Panc1 (cell line): ENCODE results near the gene CHRM1. TPM values are rescaled to one million over a fixed set of nuclear protein-coding genes. Genes with fewer than 3 reads are reported as not detected.

Experiments
- ATAC-seq: fragments of 200-7000 bp; cut with Tn5 transposase; 2 replicates; pipeline ENCODE4 v1.9.1; 2020; ENCODE audit warnings: mild to moderate bottlenecking, moderate library complexity
- BruUV-seq: library from RNA; stranded (reverse); fragments of 400-500 nt; replicated peaks from 2 replicates; lab custom pipeline; 2021; lab: Mats Ljungman, UMichigan
- CTCF ChIA-PET: fragments of 300-600 bp; sonication (Branson Sonifier 250); formaldehyde crosslinking; loops from one replicate; lab custom pipeline; 2022; ENCODE audit warnings: antibody characterized with exemption; lab: Charles Lee
- POLR2A ChIA-PET: fragments of 300-600 bp; sonication (Branson Sonifier 250); formaldehyde crosslinking; loops from one replicate; lab custom pipeline; 2022; ENCODE audit warnings: antibody characterized with exemption; lab: Charles Lee
- DNase-seq: peaks from one replicate; pipeline ENCODE4 v3.0.0-alpha.2; 2010; ENCODE audit warnings: low read depth, low spot score
- H3K27ac ChIP-seq: 2 replicates; pipeline ENCODE4 v1.5.1; 2011; ENCODE audit warnings: mild to moderate bottlenecking, low read length, inconsistent platforms
- H3K27me3 ChIP-seq: fragments of 200-500 bp; sonication (Bioruptor generic); 2 replicates; pipeline ENCODE4 v1.6.0; 2014; ENCODE audit warnings: low read length, inconsistent platforms; ENCODE audit not compliant: control insufficient read depth, insufficient read depth
- H3K36me3 ChIP-seq: fragments of 200-500 bp; sonication (Bioruptor generic); 2 replicates; pipeline ENCODE4 v1.5.1; 2014; ENCODE audit warnings: inconsistent platforms, mild to moderate bottlenecking, low read length, moderate library complexity; ENCODE audit not compliant: control insufficient read depth, insufficient read depth
- H3K4me1 ChIP-seq: 2 replicates; pipeline ENCODE4 v1.5.1; 2011; ENCODE audit warnings: inconsistent platforms, mild to moderate bottlenecking, low read length, moderate library complexity; ENCODE audit not compliant: control insufficient read depth, insufficient read depth
- H3K4me3 ChIP-seq, 2 experiments: 2 replicates each; pipeline ENCODE4 v1.5.1; 2011 to 2012; ENCODE audit warnings: low read depth in 2 of 2, low read length in 2 of 2, mild to moderate bottlenecking in 2 of 2, inconsistent platforms in 1 of 2, moderate library complexity in 1 of 2
- H3K9me3 ChIP-seq: fragments of 200-500 bp; sonication (Bioruptor generic); 2 replicates; pipeline ENCODE4 v1.5.1; 2014; ENCODE audit warnings: low read depth, mild to moderate bottlenecking, inconsistent platforms, low read length, moderate library complexity; ENCODE audit not compliant: control insufficient read depth, insufficient read depth
- CTCF ChIP-seq: fragments of 450-650 bp; IDR thresholded peaks from 2 replicates; pipeline ENCODE4 v1.5.1; 2017; ENCODE audit warnings: mild to moderate bottlenecking
- POLR2AphosphoS5 ChIP-seq: IDR thresholded peaks from 2 replicates; pipeline ENCODE4 v1.6.1; 2012; ENCODE audit warnings: mild to moderate bottlenecking, low read depth, low read length, moderate library complexity
- SIN3A ChIP-seq: IDR thresholded peaks from 2 replicates; pipeline ENCODE4 v1.6.1; 2012; ENCODE audit warnings: low read depth, mild to moderate bottlenecking, low read length, moderate library complexity, borderline replicate concordance; ENCODE audit not compliant: insufficient read depth
- TCF7L2 ChIP-seq: IDR thresholded peaks from 2 replicates; pipeline ENCODE4 v1.6.1; 2011; ENCODE audit warnings: mild to moderate bottlenecking, low read depth, low read length, inconsistent platforms
- in situ Hi-C: cut with HindIII; loops from 2 replicates; pipeline ENCODE4 v1.10.0; 2016; ENCODE audit warnings: low sequenced_read_pairs, low pct_unique_long_range_greater_than_20kb
- intact Hi-C: fragments of 100-400 bp; cut with micrococcal nuclease; formaldehyde crosslinking; loops from one replicate; pipeline ENCODE4 v1.10.0; 2022; ENCODE audit not compliant: unreplicated experiment
- total RNA-seq: library from RNA; stranded (reverse); gene quantifications from one replicate; pipeline ENCODE4 v1.2.1, GENCODE V29; 2021; ENCODE audit not compliant: unreplicated experiment
- TF ChIP-seq, protein P1 (sequence below), 2 experiments: IDR thresholded peaks; 2 replicates each; pipeline ENCODE4 v1.6.1; 2011 to 2012; ENCODE audit warnings: low read depth in 2 of 2, control low read depth in 1 of 2, low read length in 1 of 2, mild to moderate bottlenecking in 1 of 2, moderate library complexity in 1 of 2; ENCODE audit not compliant: insufficient read depth in 1 of 2

CHRM1 gene
- total RNA-seq, 1 experiment from 2014 or later: not detected

- no TSS peak for BruUV-seq
- no peak for TF ChIP-seq SIN3A
- TF ChIP-seq POLR2AphosphoS5: no peak
- TF ChIP-seq TCF7L2: no peak
- TF ChIP-seq CTCF: no peak
- TF ChIP-seq, protein P1, sequence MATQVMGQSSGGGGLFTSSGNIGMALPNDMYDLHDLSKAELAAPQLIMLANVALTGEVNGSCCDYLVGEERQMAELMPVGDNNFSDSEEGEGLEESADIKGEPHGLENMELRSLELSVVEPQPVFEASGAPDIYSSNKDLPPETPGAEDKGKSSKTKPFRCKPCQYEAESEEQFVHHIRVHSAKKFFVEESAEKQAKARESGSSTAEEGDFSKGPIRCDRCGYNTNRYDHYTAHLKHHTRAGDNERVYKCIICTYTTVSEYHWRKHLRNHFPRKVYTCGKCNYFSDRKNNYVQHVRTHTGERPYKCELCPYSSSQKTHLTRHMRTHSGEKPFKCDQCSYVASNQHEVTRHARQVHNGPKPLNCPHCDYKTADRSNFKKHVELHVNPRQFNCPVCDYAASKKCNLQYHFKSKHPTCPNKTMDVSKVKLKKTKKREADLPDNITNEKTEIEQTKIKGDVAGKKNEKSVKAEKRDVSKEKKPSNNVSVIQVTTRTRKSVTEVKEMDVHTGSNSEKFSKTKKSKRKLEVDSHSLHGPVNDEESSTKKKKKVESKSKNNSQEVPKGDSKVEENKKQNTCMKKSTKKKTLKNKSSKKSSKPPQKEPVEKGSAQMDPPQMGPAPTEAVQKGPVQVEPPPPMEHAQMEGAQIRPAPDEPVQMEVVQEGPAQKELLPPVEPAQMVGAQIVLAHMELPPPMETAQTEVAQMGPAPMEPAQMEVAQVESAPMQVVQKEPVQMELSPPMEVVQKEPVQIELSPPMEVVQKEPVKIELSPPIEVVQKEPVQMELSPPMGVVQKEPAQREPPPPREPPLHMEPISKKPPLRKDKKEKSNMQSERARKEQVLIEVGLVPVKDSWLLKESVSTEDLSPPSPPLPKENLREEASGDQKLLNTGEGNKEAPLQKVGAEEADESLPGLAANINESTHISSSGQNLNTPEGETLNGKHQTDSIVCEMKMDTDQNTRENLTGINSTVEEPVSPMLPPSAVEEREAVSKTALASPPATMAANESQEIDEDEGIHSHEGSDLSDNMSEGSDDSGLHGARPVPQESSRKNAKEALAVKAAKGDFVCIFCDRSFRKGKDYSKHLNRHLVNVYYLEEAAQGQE (IDR thresholded peaks at IDR 0.05; ENCODE audit: insufficient read depth in 1 of 2, low read depth in 2 of 2, low read length in 1 of 2): no peak
- intact Hi-C loops: no loop called here
- in situ Hi-C loops: no loop called here
- Histone ChIP-seq H3K4me3 (no peak overlapping the region), H3K36me3 (no peaks in the 10 kb centered on the region), H3K4me1 (no peaks in the 10 kb centered on the region), H3K27me3 (no peaks in the 10 kb centered on the region), H3K9me3 (no peaks in the 10 kb centered on the region), H3K27ac (no peak overlapping the region)
- ATAC-seq (no peak), DNase-seq (no peak)
- ChIA-PET CTCF (interaction anchor here (0.7 kb wide), 1 partner anchor 16 kb away, joined by 6 read pairs; no protein-coding TSS in a partner anchor), POLR2A (no interaction called here)
These were observed 38.3 kb upstream of the CHRM1 start for GRCh38 chr11:62959422-62959980.

GRCh38 chr11:62958547-62959421 is 37.6 kb upstream of the CHRM1 start:
- BruUV-seq: no TSS peak
- no peak for DNase-seq
- in situ Hi-C loops: no loop called here
- no peaks in the 10 kb centered on the region for H3K9me3 ChIP-seq
- no peaks in the 10 kb centered on the region for H3K27me3 ChIP-seq
- intact Hi-C loops: no loop called here
- no peaks in the 10 kb centered on the region for H3K36me3 ChIP-seq
- ATAC-seq: peak; percentile 43; the same call in 1 of the 2 replicates
- ChIA-PET POLR2A (no interaction called here), CTCF (interaction anchor here (0.7 kb wide), 1 partner anchor 17 kb away, joined by 6 read pairs; no protein-coding TSS in a partner anchor)
- TF ChIP-seq SIN3A: no peak
- no peak for TF ChIP-seq TCF7L2
- TF ChIP-seq POLR2AphosphoS5: no peak
- TF ChIP-seq, protein P1 (IDR thresholded peaks at IDR 0.05; ENCODE audit: insufficient read depth in 1 of 2, low read depth in 2 of 2, low read length in 1 of 2): no peak
- no peak for TF ChIP-seq CTCF
- no peaks in the 10 kb centered on the region for H3K4me1 ChIP-seq
- H3K27ac ChIP-seq: no peak overlapping the region
- no peak overlapping the region for H3K4me3 ChIP-seq
